Epithelial cell of proximal tubule (primary cell): ENCODE results near the gene BNIP1. TPM values are rescaled to one million over a fixed set of nuclear protein-coding genes. Genes with fewer than 3 reads are reported as not detected.

Experiments
- DNase-seq: peaks from one replicate; pipeline ENCODE4 v3.0.0-alpha.2; 2011; ENCODE audit warnings: low read depth
- H3K4me3 ChIP-seq: 2 replicates; pipeline ENCODE4 v1.5.1; 2011; ENCODE audit warnings: low read depth, mild to moderate bottlenecking, low read length
- total RNA-seq: library from RNA; depleted of rRNA; stranded (reverse); fragments of >200 nt; gene quantifications from 2 replicates; pipeline ENCODE4 v1.2.3, GENCODE V29; 2015
- TF ChIP-seq, protein P1 (sequence below): conservative IDR thresholded peaks from 2 replicates; pipeline ENCODE4 v1.5.1; 2012; ENCODE audit warnings: low read depth, mild to moderate bottlenecking, low read length

Gene BNIP1, protein sequence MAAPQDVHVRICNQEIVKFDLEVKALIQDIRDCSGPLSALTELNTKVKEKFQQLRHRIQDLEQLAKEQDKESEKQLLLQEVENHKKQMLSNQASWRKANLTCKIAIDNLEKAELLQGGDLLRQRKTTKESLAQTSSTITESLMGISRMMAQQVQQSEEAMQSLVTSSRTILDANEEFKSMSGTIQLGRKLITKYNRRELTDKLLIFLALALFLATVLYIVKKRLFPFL
- 21.3 and 22.7 TPM in 2 replicates for total RNA-seq

DNA sequence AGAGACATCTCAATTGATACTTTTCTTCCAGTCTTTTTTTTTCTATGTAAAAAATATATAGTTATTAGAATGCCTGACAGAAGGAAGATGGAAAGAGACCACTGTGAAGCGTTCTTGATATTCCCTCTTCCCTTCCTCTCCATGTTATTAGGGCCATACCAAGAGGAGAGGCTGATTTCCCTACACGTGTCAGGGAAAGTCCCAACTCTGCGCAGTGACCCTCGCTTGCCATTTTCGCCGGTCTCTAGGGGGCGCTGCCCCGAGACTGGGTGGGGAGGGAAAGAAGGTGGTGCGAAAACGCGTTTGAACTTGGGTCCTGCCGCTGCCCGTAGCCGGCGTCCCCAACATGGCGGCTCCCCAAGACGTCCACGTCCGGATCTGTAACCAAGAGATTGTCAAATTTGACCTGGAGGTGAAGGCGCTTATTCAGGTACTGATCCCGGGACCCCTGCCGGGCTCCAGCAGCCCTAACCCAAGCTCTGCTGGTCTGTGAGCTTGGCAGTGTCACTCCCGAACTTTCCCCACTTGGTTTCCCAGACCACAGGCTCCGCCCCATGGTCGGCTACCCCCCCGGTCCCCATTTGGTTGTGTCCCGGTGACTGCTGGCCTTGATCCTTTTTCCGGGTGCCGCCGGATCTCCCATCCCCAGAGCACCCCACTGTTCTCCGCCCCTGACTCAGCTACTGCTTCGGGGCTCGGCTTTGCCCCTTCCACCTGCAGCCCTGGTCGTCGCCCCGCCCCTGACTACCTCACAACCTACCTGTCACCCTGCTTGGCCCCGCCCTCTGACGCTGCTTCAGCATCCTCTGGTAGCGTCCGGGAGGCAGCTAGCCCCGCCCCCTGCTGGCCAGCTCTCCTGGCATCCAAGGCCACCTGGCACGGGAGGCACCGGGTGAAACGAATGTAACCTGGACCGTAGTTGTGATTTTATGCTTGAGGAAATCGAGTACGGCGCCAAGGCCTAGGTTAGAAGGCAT is at the start of gene BNIP1:
BNIP1 (plus strand) TSS at position 332 of the 977 bp plus-strand sequence; CDS start at position 347, 15 bp downstream.
- TF ChIP-seq, protein P1, sequence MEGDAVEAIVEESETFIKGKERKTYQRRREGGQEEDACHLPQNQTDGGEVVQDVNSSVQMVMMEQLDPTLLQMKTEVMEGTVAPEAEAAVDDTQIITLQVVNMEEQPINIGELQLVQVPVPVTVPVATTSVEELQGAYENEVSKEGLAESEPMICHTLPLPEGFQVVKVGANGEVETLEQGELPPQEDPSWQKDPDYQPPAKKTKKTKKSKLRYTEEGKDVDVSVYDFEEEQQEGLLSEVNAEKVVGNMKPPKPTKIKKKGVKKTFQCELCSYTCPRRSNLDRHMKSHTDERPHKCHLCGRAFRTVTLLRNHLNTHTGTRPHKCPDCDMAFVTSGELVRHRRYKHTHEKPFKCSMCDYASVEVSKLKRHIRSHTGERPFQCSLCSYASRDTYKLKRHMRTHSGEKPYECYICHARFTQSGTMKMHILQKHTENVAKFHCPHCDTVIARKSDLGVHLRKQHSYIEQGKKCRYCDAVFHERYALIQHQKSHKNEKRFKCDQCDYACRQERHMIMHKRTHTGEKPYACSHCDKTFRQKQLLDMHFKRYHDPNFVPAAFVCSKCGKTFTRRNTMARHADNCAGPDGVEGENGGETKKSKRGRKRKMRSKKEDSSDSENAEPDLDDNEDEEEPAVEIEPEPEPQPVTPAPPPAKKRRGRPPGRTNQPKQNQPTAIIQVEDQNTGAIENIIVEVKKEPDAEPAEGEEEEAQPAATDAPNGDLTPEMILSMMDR: peak; percentile 99
- peak within 1 kb of the TSS; percentile 93 for H3K4me3 ChIP-seq

DNA sequence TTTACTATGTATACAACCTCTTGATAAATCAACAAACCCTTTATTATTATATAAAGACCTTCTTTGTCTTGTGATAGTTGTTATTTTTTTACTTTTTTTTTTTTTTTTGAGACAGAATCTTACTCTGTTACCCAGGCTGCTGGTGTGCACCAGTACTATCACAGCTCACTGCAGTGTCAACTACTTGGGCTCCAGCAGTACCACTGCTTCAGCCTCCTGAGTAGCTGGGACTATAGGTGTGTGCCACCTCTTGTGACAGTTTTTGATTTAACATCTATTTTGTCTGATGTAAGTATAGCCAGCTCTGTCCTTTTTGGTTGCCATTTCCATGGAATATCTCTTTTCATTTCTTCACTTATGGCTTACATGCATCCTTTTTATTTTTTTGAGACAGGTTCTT is 45.5 kb upstream of the BNIP1 start:
- TF ChIP-seq, protein P1: no peak
- H3K4me3 ChIP-seq: no peak overlapping the region
- no peak for DNase-seq

More for the DNA sequence above, at the start of gene BNIP1:
- DNase-seq: peak; percentile 53

DNA sequence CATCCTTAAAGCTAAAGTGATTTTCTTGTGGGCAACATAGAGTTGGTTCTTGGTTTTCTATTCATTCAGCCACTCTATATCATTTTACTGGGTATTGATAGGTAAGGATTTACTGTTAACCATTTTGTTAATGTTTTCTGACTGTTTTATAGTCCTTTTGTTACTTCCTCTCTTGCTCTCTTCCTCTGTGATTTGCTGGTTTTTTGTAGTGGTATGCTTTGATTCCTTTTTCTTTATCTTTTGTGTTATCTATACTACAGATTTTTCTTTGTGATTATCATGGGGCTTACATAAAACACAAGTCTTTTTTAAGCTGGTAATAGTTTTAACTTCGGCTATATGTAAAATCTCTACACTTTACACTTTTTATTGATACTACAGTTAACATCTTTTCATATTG is 44.9 kb upstream of the BNIP1 start:
- TF ChIP-seq, protein P1: no peak
- no peak for DNase-seq
- no peak overlapping the region for H3K4me3 ChIP-seq

DNA sequence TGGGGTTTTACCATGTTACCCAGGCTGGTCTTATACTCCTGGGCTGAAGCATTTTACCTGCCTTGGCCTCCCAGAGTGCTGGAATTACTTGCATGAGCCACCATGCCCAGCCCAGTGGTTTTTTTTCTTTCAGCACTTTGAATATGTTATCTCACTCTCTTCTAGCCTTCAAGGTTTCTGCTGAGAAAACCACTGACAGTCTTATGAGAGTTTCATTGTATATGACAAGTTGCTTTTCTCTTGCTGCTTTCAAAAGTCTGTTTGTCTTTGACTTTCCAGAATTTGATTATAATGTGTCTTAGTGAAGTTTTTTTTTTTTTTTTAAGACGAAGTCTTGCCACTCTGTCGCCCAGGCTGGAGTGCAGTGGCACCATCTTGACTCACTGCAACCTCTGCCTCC is 43.1 kb upstream of the BNIP1 start:
- no peak overlapping the region for H3K4me3 ChIP-seq
- TF ChIP-seq, protein P1: no peak
- DNase-seq: no peak

DNA sequence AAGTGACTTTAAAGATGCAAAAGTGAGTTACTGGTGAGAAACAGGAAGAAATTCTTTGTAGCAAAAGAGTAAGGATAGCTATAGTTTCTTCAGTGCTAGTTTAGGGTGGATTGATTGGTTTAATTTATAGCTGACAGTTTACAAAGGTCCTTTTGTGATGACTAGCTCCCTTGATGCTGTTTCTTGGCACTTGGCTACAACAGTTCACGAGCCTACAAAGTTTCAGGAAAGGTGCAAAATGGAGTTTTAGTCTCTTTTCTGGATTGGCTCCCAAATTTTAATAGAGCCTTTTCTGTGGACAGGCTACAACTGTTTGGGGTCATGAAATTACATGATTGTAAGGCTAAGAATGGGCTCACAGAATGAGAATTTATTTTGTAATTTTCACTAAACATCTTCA is 40.9 kb upstream of the BNIP1 start:
- TF ChIP-seq, protein P1: no peak
- H3K4me3 ChIP-seq: no peak overlapping the region
- no peak for DNase-seq

DNA sequence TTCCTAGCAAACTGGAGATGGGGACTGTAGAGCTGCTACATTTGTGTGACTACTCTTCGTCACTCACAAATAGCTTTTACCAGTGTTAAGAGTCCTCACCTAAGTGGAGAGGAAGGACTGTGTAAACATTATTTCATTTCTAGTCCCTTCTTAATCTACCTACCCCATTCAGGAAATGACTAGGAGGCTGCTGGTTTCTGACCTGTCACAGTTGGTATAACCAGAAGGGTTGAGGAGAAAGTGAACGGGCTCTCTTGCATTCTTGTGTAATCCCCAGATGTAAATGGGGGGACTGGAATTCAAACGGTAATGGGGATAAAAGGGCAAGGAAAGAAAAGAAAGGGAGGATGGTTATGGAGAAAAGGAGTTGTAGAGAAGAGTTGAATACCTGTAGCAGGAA is 35.4 kb upstream of the BNIP1 start:
- no peak for DNase-seq
- TF ChIP-seq, protein P1: no peak
- H3K4me3 ChIP-seq: no peak overlapping the region
